Tibial nerve (tissue), 4 donors: ENCODE data around the gene TLE3. TPM values are rescaled to one million over a fixed set of nuclear protein-coding genes. Genes with fewer than 3 reads are reported as not detected.

Experiments used
- DNase-seq, 2 donors: peaks; one replicate each; pipeline ENCODE4 v3.0.0-alpha.2; 2019; ENCODE audit warnings: low spot score in 2 of 2
- H3K27ac ChIP-seq, 4 donors: fragments of 200-600 bp; sonication (generic) in 3 of 4; one replicate each; pipeline ENCODE4 v1.5.1; 2017 to 2019; ENCODE audit warnings: mild to moderate bottlenecking in 1 of 4
- H3K27me3 ChIP-seq, 2 donors: fragments of 200-600 bp; sonication (generic) in 1 of 2; one replicate each; pipeline versions ENCODE4 v1.5.1 to v1.6.0; 2017 to 2019
- H3K36me3 ChIP-seq, 3 donors: fragments of 200-600 bp; sonication (generic); one replicate each; pipeline ENCODE4 v1.5.1; 2018 to 2019
- H3K4me1 ChIP-seq, 4 donors: fragments of 200-600 bp; sonication (generic) in 3 of 4; one replicate each; pipeline ENCODE4 v1.5.1; 2017 to 2019
- H3K4me3 ChIP-seq, 4 donors: fragments of 200-600 bp; sonication (generic) in 3 of 4; one replicate each; pipeline ENCODE4 v1.5.1; 2017 to 2019; ENCODE audit warnings: mild to moderate bottlenecking in 1 of 4, moderate library complexity in 1 of 4
- H3K9me3 ChIP-seq, 4 donors: fragments of 200-600 bp; sonication (generic) in 3 of 4; one replicate each; pipeline ENCODE4 v1.5.1; 2017 to 2019
- CTCF ChIP-seq, 5 experiments: fragments of 200-600 bp in 3 of 5; fragments of 450-650 bp in 2 of 5; sonication (generic) in 3 of 5; IDR thresholded peaks; one replicate each; pipeline ENCODE4 v1.5.1; 2016 to 2019; ENCODE audit warnings: antibody characterized with exemption in 5 of 5, mild to moderate bottlenecking in 3 of 5, moderate library complexity in 2 of 5
- EP300 ChIP-seq, 2 donors: sonication (generic); formaldehyde crosslinking; IDR thresholded peaks; one replicate each; pipeline ENCODE4 v1.6.1; 2017; ENCODE audit warnings: antibody characterized with exemption in 2 of 2, mild to moderate bottlenecking in 1 of 2
- POLR2A ChIP-seq, 2 donors: fragments of 450-650 bp; IDR thresholded peaks; one replicate each; pipeline ENCODE4 v1.6.1; 2017; ENCODE audit warnings: antibody characterized with exemption in 2 of 2, mild to moderate bottlenecking in 2 of 2, moderate library complexity in 2 of 2
- WGBS, 2 donors: methylation state at CpG; one replicate each; pipeline ENCODE4 v1.1.5; 2018; 5-methylcytosine and 5-hydroxymethylcytosine counted together
- total RNA-seq, 4 donors: library from RNA; depleted of rRNA; stranded (reverse); fragments of >200 nt; gene quantifications; one replicate each; pipeline ENCODE4 v1.1.0, GENCODE V29; 2016

Gene TLE3
- total RNA-seq, 4 donors from 2014 or later, result 62.4 to 91.6 (median 76.9) TPM

GRCh38 chr15:70063980-70064379 lies 33.7 kb downstream of the TLE3 start:
- DNase-seq, result no peak
- TF ChIP-seq CTCF (IDR thresholded peaks at IDR 0.05) (no peak), POLR2A (IDR thresholded peaks at IDR 0.05) (no peak), EP300 (IDR thresholded peaks at IDR 0.05) (no peak)
- 67 to 71% methylated on average over 7 of the region's 7 CpGs for WGBS, 2 donors
- Histone ChIP-seq H3K36me3 (peaks cover 0 to 42% (median 20%) of the 10 kb centered on the region in 3 donors), H3K9me3 (no peaks in the 10 kb centered on the region), H3K4me3 (no peak overlapping the region), H3K27ac (peak overlapping the region in 3 of 4 donors; percentile 11 to 83 (median 65)), H3K4me1 (peaks cover 0 to 79% (median 51%) of the 10 kb centered on the region in 4 donors), H3K27me3 (no peaks in the 10 kb centered on the region)

DNA sequence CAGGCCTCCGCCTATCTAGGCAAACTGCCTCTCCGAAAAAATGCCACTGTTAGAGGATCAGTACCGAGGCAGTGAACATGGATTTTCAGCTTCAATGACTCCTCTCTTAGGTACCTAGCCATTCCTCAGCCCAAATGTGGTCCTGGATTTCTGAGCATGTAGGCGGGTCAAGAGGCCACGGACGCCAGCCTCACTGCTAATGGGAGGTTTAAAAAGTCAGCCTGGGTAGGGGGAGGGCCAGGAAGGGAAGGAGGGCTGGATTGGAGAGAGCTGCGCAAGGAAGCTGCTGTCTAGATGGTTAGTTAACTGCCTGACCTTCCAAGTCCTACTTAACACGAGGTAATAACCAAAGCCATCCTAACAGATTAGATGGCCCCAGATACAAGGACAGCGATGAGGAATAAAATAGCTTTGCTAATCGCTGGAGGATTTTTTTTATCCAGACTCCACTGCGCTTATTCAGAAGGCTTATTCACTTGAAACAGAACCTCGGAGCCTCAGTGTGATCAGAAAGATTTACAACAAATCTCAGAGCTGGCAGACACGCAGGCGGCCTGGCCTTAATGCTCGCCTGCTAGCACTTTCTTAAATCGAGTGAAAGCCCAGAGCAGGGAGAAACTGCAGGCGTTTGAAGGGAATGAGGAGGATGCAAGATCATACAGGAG lies 34.3 kb downstream of the TLE3 start:
- H3K4me1 ChIP-seq, result peaks cover 0 to 74% (median 51%) of the 10 kb centered on the region in 4 donors
- whole genome bisulfite sequencing, 2 donors, result 67 to 69% methylated on average over 17 of the region's 17 CpGs
- H3K9me3 ChIP-seq, result no peaks in the 10 kb centered on the region
- TF ChIP-seq POLR2A (IDR thresholded peaks at IDR 0.05), result no peak
- TF ChIP-seq CTCF (IDR thresholded peaks at IDR 0.05), result no peak
- TF ChIP-seq EP300 (IDR thresholded peaks at IDR 0.05), result no peak
- H3K4me3 ChIP-seq, result no peak overlapping the region
- peak overlapping the region; percentile 28 to 83 (median 53) for H3K27ac ChIP-seq
- H3K27me3 ChIP-seq, result no peaks in the 10 kb centered on the region
- no peak for DNase-seq
- H3K36me3 ChIP-seq, result peaks cover 0 to 42% (median 25%) of the 10 kb centered on the region in 3 donors

GRCh38 chr15:70062321-70062956 lies 35.3 kb downstream of the TLE3 start:
- 16 to 30% methylated on average over 29 of the region's 29 CpGs for WGBS, 2 donors
- H3K36me3 ChIP-seq, result peaks cover 0 to 45% (median 32%) of the 10 kb centered on the region in 3 donors
- H3K4me3 ChIP-seq, result peak overlapping the region in 2 of 4 donors; percentile 1 to 34
- peaks cover 0 to 70% (median 49%) of the 10 kb centered on the region in 4 donors for H3K4me1 ChIP-seq
- no peaks in the 10 kb centered on the region for H3K27me3 ChIP-seq
- peak; percentile 61 to 70 for DNase-seq
- peak overlapping the region; percentile 28 to 83 (median 53) for H3K27ac ChIP-seq
- no peaks in the 10 kb centered on the region for H3K9me3 ChIP-seq
- TF ChIP-seq POLR2A (IDR thresholded peaks at IDR 0.05) (no peak), EP300 (IDR thresholded peaks at IDR 0.05) (peak in 1 of 2 donors; percentile 83), CTCF (IDR thresholded peaks at IDR 0.05) (no peak)

DNA sequence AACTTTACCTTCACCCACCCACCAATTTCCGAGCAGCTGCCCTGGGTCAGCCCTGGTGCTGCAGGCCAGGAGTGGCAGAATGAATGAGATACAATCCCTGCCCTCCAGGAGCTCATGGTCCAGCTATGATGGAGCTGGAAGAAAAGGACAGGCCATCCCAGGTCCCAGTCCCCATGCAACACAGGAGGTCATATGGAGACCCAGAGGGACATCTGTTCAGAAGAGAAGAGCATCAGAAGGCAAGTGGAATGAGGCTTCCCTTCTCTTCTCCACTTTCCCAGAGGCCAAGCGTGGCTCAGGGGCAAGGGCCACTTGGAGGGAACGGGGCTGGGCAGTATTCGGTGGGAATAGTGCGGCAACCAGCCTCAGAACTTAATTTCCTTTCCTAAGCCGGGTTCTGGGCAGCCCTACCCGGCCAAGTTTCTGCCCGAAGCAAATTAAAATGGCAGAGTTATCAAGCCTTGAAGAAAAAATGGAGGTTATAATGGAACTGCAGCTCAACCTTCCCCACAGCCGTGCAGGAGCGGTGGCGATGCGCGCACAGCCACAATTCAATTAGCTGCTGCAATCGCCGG lies 35.9 kb downstream of the TLE3 start:
- H3K36me3 ChIP-seq, result peaks cover 0 to 51% (median 36%) of the 10 kb centered on the region in 3 donors
- no peak for TF ChIP-seq POLR2A (IDR thresholded peaks at IDR 0.05)
- TF ChIP-seq CTCF (IDR thresholded peaks at IDR 0.05), result no peak
- no peak for TF ChIP-seq EP300 (IDR thresholded peaks at IDR 0.05)
- peak overlapping the region; percentile 19 to 83 (median 53) for H3K27ac ChIP-seq
- 37 to 54% methylated on average over 15 of the region's 15 CpGs for WGBS, 2 donors
- H3K9me3 ChIP-seq, result no peaks in the 10 kb centered on the region
- no peak for DNase-seq
- peaks cover 0 to 64% (median 45%) of the 10 kb centered on the region in 4 donors for H3K4me1 ChIP-seq
- no peaks in the 10 kb centered on the region for H3K27me3 ChIP-seq
- H3K4me3 ChIP-seq, result peak overlapping the region in 2 of 4 donors; percentile 1 to 34

GRCh38 chr15:70060993-70061305 lies 36.8 kb downstream of the TLE3 start:
- no peak for TF ChIP-seq CTCF (IDR thresholded peaks at IDR 0.05)
- TF ChIP-seq EP300 (IDR thresholded peaks at IDR 0.05), result no peak
- TF ChIP-seq POLR2A (IDR thresholded peaks at IDR 0.05), result no peak
- Histone ChIP-seq H3K36me3 (peaks cover 0 to 59% (median 42%) of the 10 kb centered on the region in 3 donors), H3K27me3 (no peaks in the 10 kb centered on the region), H3K9me3 (no peaks in the 10 kb centered on the region), H3K4me3 (no peak overlapping the region), H3K27ac (no peak overlapping the region), H3K4me1 (peaks cover 0 to 55% (median 41%) of the 10 kb centered on the region in 4 donors)
- DNase-seq, result no peak
- WGBS, 2 donors, result 79 to 80% methylated on average over 8 of the region's 8 CpGs
